HEK293T (cell line): ENCODE measurements around the gene KDM4C.

Source experiments
- CTCF ChIA-PET: fragments of 350-600 bp; formaldehyde crosslinking; extraction: SDS; loops from one replicate; lab custom pipeline; 2021; ENCODE audit warnings: antibody characterized with exemption, inconsistent platforms; lab: Yijun Ruan, JAX
- POLR2A ChIA-PET: fragments of 350-600 bp; formaldehyde crosslinking; extraction: SDS; loops from one replicate; lab custom pipeline; 2020; ENCODE audit warnings: antibody characterized with exemption, inconsistent platforms; lab: Yijun Ruan, JAX
- DNase-seq: peaks from one replicate; pipeline ENCODE4 v3.0.0; 2012; ENCODE audit warnings: mixed read lengths; ENCODE audit errors: extremely low spot score
- ARNT ChIP-seq: fragments of 450-650 bp; IDR thresholded peaks from 2 replicates; pipeline ENCODE4 v1.6.1; 2017; ENCODE audit warnings: mild to moderate bottlenecking
- BHLHE40 ChIP-seq: fragments of 450-650 bp; IDR thresholded peaks from 2 replicates; pipeline ENCODE4 v1.6.1; 2016; ENCODE audit warnings: mild to moderate bottlenecking, moderate library complexity, borderline replicate concordance
- CTBP1 ChIP-seq: fragments of 450-650 bp; IDR thresholded peaks from 2 replicates; pipeline ENCODE4 v1.6.1; 2016; ENCODE audit warnings: borderline replicate concordance
- ELF4 ChIP-seq: fragments of 450-650 bp; IDR thresholded peaks from 2 replicates; pipeline ENCODE4 v1.6.1; 2017; ENCODE audit warnings: antibody characterized with exemption
- FOXA1 ChIP-seq: fragments of 450-650 bp; IDR thresholded peaks from 2 replicates; pipeline ENCODE4 v1.6.1; 2016; ENCODE audit warnings: mild to moderate bottlenecking
- FOXK2 ChIP-seq: fragments of 450-650 bp; IDR thresholded peaks from 2 replicates; pipeline ENCODE4 v1.6.1; 2016; ENCODE audit warnings: mild to moderate bottlenecking
- FOXM1 ChIP-seq: fragments of 450-650 bp; IDR thresholded peaks from 2 replicates; pipeline ENCODE4 v1.6.1; 2017; ENCODE audit warnings: mild to moderate bottlenecking, borderline replicate concordance
- HDGF ChIP-seq: fragments of 450-650 bp; IDR thresholded peaks from 2 replicates; pipeline ENCODE4 v1.6.1; 2017; ENCODE audit warnings: antibody characterized with exemption, borderline replicate concordance
- L3MBTL2 ChIP-seq: fragments of 450-650 bp; conservative IDR thresholded peaks from 2 replicates; pipeline ENCODE4 v1.6.1; 2016; ENCODE audit warnings: mild to moderate bottlenecking
- LEF1 ChIP-seq: fragments of 450-650 bp; IDR thresholded peaks from 2 replicates; pipeline ENCODE4 v1.6.1; 2017; ENCODE audit warnings: mild to moderate bottlenecking, borderline replicate concordance
- NFRKB ChIP-seq: fragments of 450-650 bp; IDR thresholded peaks from 2 replicates; pipeline ENCODE4 v1.6.1; 2016; ENCODE audit warnings: mild to moderate bottlenecking, moderate library complexity
- PKNOX1 ChIP-seq: fragments of 450-650 bp; IDR thresholded peaks from 2 replicates; pipeline ENCODE4 v1.6.1; 2016
- SP1 ChIP-seq: fragments of 450-650 bp; IDR thresholded peaks from 2 replicates; pipeline ENCODE4 v1.6.1; 2017
- SUZ12 ChIP-seq: fragments of 450-650 bp; IDR thresholded peaks from 2 replicates; pipeline ENCODE4 v1.6.1; 2016; ENCODE audit warnings: mild to moderate bottlenecking
- TARDBP ChIP-seq: fragments of 450-650 bp; IDR thresholded peaks from 2 replicates; pipeline ENCODE4 v1.6.1; 2016
- ZNF384 ChIP-seq: fragments of 450-650 bp; IDR thresholded peaks from 2 replicates; pipeline ENCODE4 v1.6.1; 2016

KDM4C gene

GRCh38 chr9:6991418-6991817 lies 233.6 kb downstream of the KDM4C start:
- CTCF ChIA-PET, result interaction anchor here (0.6 kb wide), 1 partner anchor 76 kb away, joined by 5 read pairs; no protein-coding TSS in a partner anchor
- DNase-seq, result no peak
- TF ChIP-seq ARNT (no peak), FOXK2 (no peak), NFRKB (no peak), SP1 (no peak), BHLHE40 (no peak), ZNF384 (no peak), TARDBP (no peak), HDGF (no peak), ELF4 (no peak), LEF1 (no peak), L3MBTL2 (no peak), CTBP1 (no peak), FOXM1 (no peak), PKNOX1 (no peak), FOXA1 (no peak), SUZ12 (no peak)
- POLR2A ChIA-PET, result no interaction called here

GRCh38 chr9:6996061-6996854 lies 238.5 kb downstream of the KDM4C start:
- ChIA-PET POLR2A (no interaction called here), CTCF (no interaction called here)
- no peak for TF ChIP-seq FOXM1
- TF ChIP-seq HDGF, result no peak
- TF ChIP-seq CTBP1, result no peak
- TF ChIP-seq NFRKB, result no peak
- no peak for TF ChIP-seq BHLHE40
- no peak for TF ChIP-seq LEF1
- no peak for TF ChIP-seq L3MBTL2
- no peak for TF ChIP-seq ZNF384
- no peak for TF ChIP-seq ELF4
- no peak for TF ChIP-seq FOXK2
- TF ChIP-seq SUZ12, result no peak
- no peak for TF ChIP-seq TARDBP
- no peak for TF ChIP-seq SP1
- TF ChIP-seq PKNOX1, result no peak
- no peak for TF ChIP-seq ARNT
- TF ChIP-seq FOXA1, result no peak
- DNase-seq, result no peak

GRCh38 chr9:6997330-6997729 lies 239.6 kb downstream of the KDM4C start:
- DNase-seq, result no peak
- TF ChIP-seq HDGF (no peak), ARNT (no peak), PKNOX1 (no peak), TARDBP (no peak), CTBP1 (no peak), L3MBTL2 (no peak), NFRKB (no peak), BHLHE40 (no peak), ZNF384 (no peak), LEF1 (no peak), SP1 (no peak), ELF4 (no peak), SUZ12 (no peak), FOXA1 (no peak)
- ChIA-PET POLR2A (no interaction called here), CTCF (no interaction called here)

- CTCF ChIA-PET, result no interaction called here
- POLR2A ChIA-PET, result no interaction called here
- DNase-seq, result no peak
- TF ChIP-seq TARDBP, result no peak
- no peak for TF ChIP-seq BHLHE40
- TF ChIP-seq SUZ12, result no peak
- no peak for TF ChIP-seq FOXM1
- TF ChIP-seq PKNOX1, result no peak
- TF ChIP-seq FOXA1, result no peak
- TF ChIP-seq L3MBTL2, result no peak
Observed at GRCh38 chr9:6999794-7000193, 242.0 kb downstream of the KDM4C start.

GRCh38 chr9:7001571-7001970 lies 243.8 kb downstream of the KDM4C start:
- TF ChIP-seq LEF1, result no peak
- TF ChIP-seq BHLHE40, result no peak
- no peak for TF ChIP-seq SUZ12
- no peak for TF ChIP-seq NFRKB
- no peak for TF ChIP-seq FOXK2
- TF ChIP-seq ELF4, result no peak
- no peak for TF ChIP-seq FOXA1
- TF ChIP-seq ARNT, result no peak
- TF ChIP-seq FOXM1, result no peak
- POLR2A ChIA-PET, result no interaction called here
- no peak for DNase-seq
- CTCF ChIA-PET, result no interaction called here

- TF ChIP-seq ARNT, result no peak
- no peak for TF ChIP-seq FOXA1
- TF ChIP-seq PKNOX1, result no peak
- ChIA-PET CTCF (no interaction called here), POLR2A (no interaction called here)
- DNase-seq, result no peak
Observed at GRCh38 chr9:7003861-7004260, 246.1 kb downstream of the KDM4C start.
